NCI-H2081 treated with DMSO at 0.1 percent for 48 hours (cell line): Measurements from ENCODE around the gene KIF26A.
"Not testable (repeated sequence)": the region's sequence is repeated elsewhere in the genome, so short reads cannot be mapped to it uniquely, and the experiment has no call there.

ENCODE experiments used
- DNase-seq: peaks from one replicate; lab custom pipeline; 2025; lab: John Stamatoyannopoulos, UW

The KIF26A gene

GRCh38 chr14:104223101-104224041, 85.0 kb downstream of the KIF26A start:
- no peak for DNase-seq

GRCh38 chr14:104224131-104224505, 85.7 kb downstream of the KIF26A start:
- DNase-seq: no peak

- DNase-seq: no peak
Measured at GRCh38 chr14:104224506-104225277, 86.3 kb downstream of the KIF26A start.

GRCh38 chr14:104225278-104226190, 87.1 kb downstream of the KIF26A start:
- not testable (repeated sequence) for DNase-seq

GRCh38 chr14:104226421-104227383, 88.3 kb downstream of the KIF26A start:
- DNase-seq: no peak

- DNase-seq: no peak
Measured at GRCh38 chr14:104227806-104228205, 89.4 kb downstream of the KIF26A start.

- DNase-seq: no peak
Measured at GRCh38 chr14:104228221-104228620, 89.8 kb downstream of the KIF26A start.

GRCh38 chr14:104228716-104229533, 90.5 kb downstream of the KIF26A start:
- DNase-seq: no peak

- DNase-seq: no peak
Measured at GRCh38 chr14:104229534-104230055, 91.2 kb downstream of the KIF26A start.

- no peak for DNase-seq
Measured at GRCh38 chr14:104230119-104230815, 91.9 kb downstream of the KIF26A start.
